Loucy (cell line): ENCODE results near the gene PLEKHA7.

ENCODE experiments used
- CTCF ChIP-seq: fragments of 200-600 bp; sonication (generic); conservative IDR thresholded peaks from 2 replicates; pipeline ENCODE4 v1.5.1; 2014; ENCODE audit warnings: mild to moderate bottlenecking, antibody characterized with exemption, low read length
- EZH2phosphoT487 ChIP-seq: fragments of 200-600 bp; IDR thresholded peaks from 2 replicates; pipeline ENCODE4 v1.6.1; 2018; ENCODE audit warnings: antibody characterized with exemption, mild to moderate bottlenecking, moderate library complexity, borderline replicate concordance

- TF ChIP-seq CTCF (no peak), EZH2phosphoT487 (no peak)
Observed at GRCh38 chr11:16769386-16769785, 244.8 kb downstream of the PLEKHA7 start.
